ENCODE data around the gene ELOA.

The ELOA gene

DNA sequence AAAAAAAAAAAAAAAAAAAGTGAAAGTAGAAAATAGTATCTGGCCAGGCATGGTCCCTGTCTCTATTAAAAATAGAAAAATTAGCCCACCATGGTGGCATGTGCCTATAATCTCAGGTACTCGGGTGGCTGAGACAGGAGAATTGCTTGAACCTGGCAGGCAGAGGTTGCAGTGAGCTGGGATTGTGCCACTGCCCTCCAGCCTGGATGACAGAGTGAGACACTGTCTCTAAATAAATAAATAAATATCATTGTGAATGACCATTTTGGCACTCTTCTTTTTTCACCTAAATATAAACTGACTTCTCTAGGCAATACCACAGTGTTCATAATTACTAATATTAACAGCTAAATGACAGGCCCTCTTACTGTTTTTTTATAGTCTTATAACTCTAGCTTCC, 14.5 kb downstream of the ELOA start:
- no peak overlapping the region for H2AK5ac ChIP-seq (ENCODE audit: low read length)
- H4K12ac ChIP-seq (ENCODE audit: low read depth, low read length) = no peak overlapping the region
- no peaks in the 10 kb centered on the region for H3K79me1 ChIP-seq (ENCODE audit: low read length)
- H3K4me2 ChIP-seq (ENCODE audit: low read length) = no peak overlapping the region
- H2BK120ac ChIP-seq (ENCODE audit: insufficient read depth, low read length, poor library complexity) = no peak overlapping the region
- no peaks in the 10 kb centered on the region for H3K9me3 ChIP-seq (ENCODE audit: insufficient read depth, low read depth, low read length)
- H3K9ac ChIP-seq (ENCODE audit: low read length) = no peak overlapping the region
- H3K36me3 ChIP-seq (ENCODE audit: control insufficient read depth in 1 of 2, insufficient read depth in 2 of 2, low read length in 2 of 2) = peaks cover 56 to 79% of the 10 kb centered on the region in 2 experiments
- no peaks in the 10 kb centered on the region for H3K79me2 ChIP-seq (ENCODE audit: control insufficient read depth, insufficient read depth, low read length, poor library complexity)
- H2BK5ac ChIP-seq (ENCODE audit: low read depth, low read length, poor library complexity) = no peak overlapping the region
- no peak overlapping the region for H3K27ac ChIP-seq (ENCODE audit: low read depth, low read length)
- H2BK12ac ChIP-seq (ENCODE audit: low read length) = no peak overlapping the region
- no peak overlapping the region for H3K4me3 ChIP-seq (ENCODE audit: low read depth, low read length)
- no peak overlapping the region for H2AFZ ChIP-seq (ENCODE audit: insufficient read depth, low read length, poor library complexity)
- H4K91ac ChIP-seq (ENCODE audit: low read depth, low read length) = no peak overlapping the region
- H3K27me3 ChIP-seq (ENCODE audit: insufficient read depth, low read length) = no peaks in the 10 kb centered on the region
- no peaks in the 10 kb centered on the region for H3K4me1 ChIP-seq (ENCODE audit: control insufficient read depth in 1 of 2, insufficient read depth in 2 of 2, low read length in 2 of 2)
- no peak overlapping the region for H3K23ac ChIP-seq (ENCODE audit: low read length)
- H3K4ac ChIP-seq (ENCODE audit: low read depth, low read length) = no peak overlapping the region
- no CpG with 5 or more reads among the region's 1 CpG for WGBS (ENCODE audit: extremely low coverage, insufficient coverage, insufficient read length)
- H3K18ac ChIP-seq (ENCODE audit: low read length) = no peak overlapping the region
- H4K8ac ChIP-seq (ENCODE audit: low read depth, low read length) = no peak overlapping the region
- DNase-seq = no peak
- H3K14ac ChIP-seq (ENCODE audit: low read length) = no peak overlapping the region

DNA sequence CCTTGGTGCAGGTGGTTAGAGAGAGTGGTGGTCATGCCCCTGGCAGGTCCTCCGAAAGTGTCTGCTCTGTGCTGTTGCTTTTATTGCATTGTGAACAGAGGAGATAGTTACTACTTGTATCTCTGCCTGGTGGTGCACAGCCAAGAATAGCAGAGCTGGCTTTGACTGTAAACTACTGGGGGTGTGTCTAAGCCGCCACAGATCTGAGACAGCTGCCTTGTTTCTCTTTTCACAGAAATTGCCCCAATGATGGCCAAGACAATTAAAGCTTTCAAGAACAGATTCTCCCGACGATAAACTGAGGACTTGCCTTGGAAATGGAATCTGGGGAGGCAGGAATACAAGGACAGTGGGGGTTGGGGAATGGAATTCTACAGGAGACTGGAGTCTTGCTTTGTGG, 16.0 kb downstream of the ELOA start:
- no peak overlapping the region for H2AK5ac ChIP-seq (ENCODE audit: low read length)
- no peak overlapping the region for H4K12ac ChIP-seq (ENCODE audit: low read depth, low read length)
- H3K4me3 ChIP-seq (ENCODE audit: low read depth, low read length) = no peak overlapping the region
- H3K27ac ChIP-seq (ENCODE audit: low read depth, low read length) = no peak overlapping the region
- H2BK12ac ChIP-seq (ENCODE audit: low read length) = no peak overlapping the region
- no peak for DNase-seq
- H3K36me3 ChIP-seq (ENCODE audit: control insufficient read depth in 1 of 2, insufficient read depth in 2 of 2, low read length in 2 of 2) = peaks cover 50 to 73% of the 10 kb centered on the region in 2 experiments
- H3K9ac ChIP-seq (ENCODE audit: low read length) = no peak overlapping the region
- no peak overlapping the region for H3K23ac ChIP-seq (ENCODE audit: low read length)
- H2AFZ ChIP-seq (ENCODE audit: insufficient read depth, low read length, poor library complexity) = no peak overlapping the region
- no peaks in the 10 kb centered on the region for H3K79me2 ChIP-seq (ENCODE audit: control insufficient read depth, insufficient read depth, low read length, poor library complexity)
- no peak overlapping the region for H3K18ac ChIP-seq (ENCODE audit: low read length)
- no peak overlapping the region for H4K91ac ChIP-seq (ENCODE audit: low read depth, low read length)
- H4K8ac ChIP-seq (ENCODE audit: low read depth, low read length) = no peak overlapping the region
- H3K27me3 ChIP-seq (ENCODE audit: insufficient read depth, low read length) = no peaks in the 10 kb centered on the region
- H3K79me1 ChIP-seq (ENCODE audit: low read length) = no peaks in the 10 kb centered on the region
- no peaks in the 10 kb centered on the region for H3K9me3 ChIP-seq (ENCODE audit: insufficient read depth, low read depth, low read length)
- H3K14ac ChIP-seq (ENCODE audit: low read length) = no peak overlapping the region
- H2BK120ac ChIP-seq (ENCODE audit: insufficient read depth, low read length, poor library complexity) = no peak overlapping the region
- H2BK5ac ChIP-seq (ENCODE audit: low read depth, low read length, poor library complexity) = no peak overlapping the region
- no CpG with 5 or more reads among the region's 4 CpGs for WGBS (ENCODE audit: extremely low coverage, insufficient coverage, insufficient read length)
- no peaks in the 10 kb centered on the region for H3K4me1 ChIP-seq (ENCODE audit: control insufficient read depth in 1 of 2, insufficient read depth in 2 of 2, low read length in 2 of 2)
- H3K4ac ChIP-seq (ENCODE audit: low read depth, low read length) = no peak overlapping the region
- H3K4me2 ChIP-seq (ENCODE audit: low read length) = no peak overlapping the region

DNA sequence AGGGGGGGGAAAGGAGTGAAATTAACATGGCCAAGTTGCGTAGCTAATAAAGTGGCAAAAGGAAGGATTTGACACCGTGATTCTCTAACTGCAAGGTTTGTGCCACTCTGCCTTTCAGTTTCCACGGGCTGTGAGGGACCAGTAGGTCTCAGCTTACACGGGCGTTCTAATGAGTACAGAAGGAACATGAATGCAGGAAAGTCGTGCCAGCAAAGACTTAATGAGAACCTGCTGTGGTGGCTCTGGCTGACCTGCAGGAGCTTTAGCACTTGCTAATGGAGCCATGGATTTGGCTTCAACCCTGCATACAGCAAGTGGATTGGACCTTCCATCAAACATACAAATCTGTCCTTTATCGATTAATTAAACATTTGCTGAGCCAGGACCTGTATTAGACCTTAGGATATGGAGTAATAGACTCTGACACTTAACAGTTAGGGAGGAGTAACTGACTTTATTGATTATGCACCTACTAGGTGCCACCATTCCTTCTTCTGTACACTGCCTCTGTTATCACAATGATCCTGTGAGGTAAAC, 19.8 kb downstream of the ELOA start:
- no peaks in the 10 kb centered on the region for H3K27me3 ChIP-seq (ENCODE audit: insufficient read depth, low read length)
- H3K36me3 ChIP-seq (ENCODE audit: control insufficient read depth in 1 of 2, insufficient read depth in 2 of 2, low read length in 2 of 2) = peaks cover 37 to 46% of the 10 kb centered on the region in 2 experiments
- H3K14ac ChIP-seq (ENCODE audit: low read length) = no peak overlapping the region
- H3K4me3 ChIP-seq (ENCODE audit: low read depth, low read length) = no peak overlapping the region
- H3K4me1 ChIP-seq (ENCODE audit: control insufficient read depth in 1 of 2, insufficient read depth in 2 of 2, low read length in 2 of 2) = no peaks in the 10 kb centered on the region
- H2BK5ac ChIP-seq (ENCODE audit: low read depth, low read length, poor library complexity) = no peak overlapping the region
- no peak overlapping the region for H2BK120ac ChIP-seq (ENCODE audit: insufficient read depth, low read length, poor library complexity)
- H3K4me2 ChIP-seq (ENCODE audit: low read length) = no peak overlapping the region
- no peak overlapping the region for H4K8ac ChIP-seq (ENCODE audit: low read depth, low read length)
- no peak overlapping the region for H3K18ac ChIP-seq (ENCODE audit: low read length)
- no peak for DNase-seq
- no peaks in the 10 kb centered on the region for H3K79me2 ChIP-seq (ENCODE audit: control insufficient read depth, insufficient read depth, low read length, poor library complexity)
- no peak overlapping the region for H2AK5ac ChIP-seq (ENCODE audit: low read length)
- no peak overlapping the region for H3K27ac ChIP-seq (ENCODE audit: low read depth, low read length)
- H4K91ac ChIP-seq (ENCODE audit: low read depth, low read length) = no peak overlapping the region
- WGBS (ENCODE audit: extremely low coverage, insufficient coverage, insufficient read length) = no CpG with 5 or more reads among the region's 7 CpGs
- no peak overlapping the region for H3K23ac ChIP-seq (ENCODE audit: low read length)
- no peak overlapping the region for H2AFZ ChIP-seq (ENCODE audit: insufficient read depth, low read length, poor library complexity)
- no peaks in the 10 kb centered on the region for H3K79me1 ChIP-seq (ENCODE audit: low read length)
- H3K4ac ChIP-seq (ENCODE audit: low read depth, low read length) = no peak overlapping the region
- no peaks in the 10 kb centered on the region for H3K9me3 ChIP-seq (ENCODE audit: insufficient read depth, low read depth, low read length)
- H3K9ac ChIP-seq (ENCODE audit: low read length) = no peak overlapping the region
- H2BK12ac ChIP-seq (ENCODE audit: low read length) = no peak overlapping the region
- H4K12ac ChIP-seq (ENCODE audit: low read depth, low read length) = no peak overlapping the region

- Histone ChIP-seq H4K8ac (ENCODE audit: low read depth, low read length) (no peak overlapping the region), H3K27ac (ENCODE audit: low read depth, low read length) (no peak overlapping the region), H3K9ac (ENCODE audit: low read length) (no peak overlapping the region), H3K36me3 (ENCODE audit: control insufficient read depth in 1 of 2, insufficient read depth in 2 of 2, low read length in 2 of 2) (peaks cover 10 to 18% of the 10 kb centered on the region in 2 experiments), H2AFZ (ENCODE audit: insufficient read depth, low read length, poor library complexity) (no peak overlapping the region), H3K14ac (ENCODE audit: low read length) (no peak overlapping the region), H2BK5ac (ENCODE audit: low read depth, low read length, poor library complexity) (no peak overlapping the region), H2BK120ac (ENCODE audit: insufficient read depth, low read length, poor library complexity) (no peak overlapping the region), H3K79me1 (ENCODE audit: low read length) (no peaks in the 10 kb centered on the region), H4K12ac (ENCODE audit: low read depth, low read length) (no peak overlapping the region), H3K4me2 (ENCODE audit: low read length) (no peak overlapping the region), H3K23ac (ENCODE audit: low read length) (no peak overlapping the region), H3K27me3 (ENCODE audit: insufficient read depth, low read length) (no peaks in the 10 kb centered on the region), H2BK12ac (ENCODE audit: low read length) (no peak overlapping the region), H4K91ac (ENCODE audit: low read depth, low read length) (no peak overlapping the region), H3K4ac (ENCODE audit: low read depth, low read length) (no peak overlapping the region), H3K79me2 (ENCODE audit: control insufficient read depth, insufficient read depth, low read length, poor library complexity) (no peaks in the 10 kb centered on the region), H3K9me3 (ENCODE audit: insufficient read depth, low read depth, low read length) (no peaks in the 10 kb centered on the region), H3K4me1 (ENCODE audit: control insufficient read depth in 1 of 2, insufficient read depth in 2 of 2, low read length in 2 of 2) (peaks cover 3% of the 10 kb centered on the region in 2 experiments), H3K18ac (ENCODE audit: low read length) (peak overlapping the region; percentile 42), H3K4me3 (ENCODE audit: low read depth, low read length) (no peak overlapping the region), H2AK5ac (ENCODE audit: low read length) (no peak overlapping the region)
- no CpG with 5 or more reads among the region's 5 CpGs for WGBS (ENCODE audit: extremely low coverage, insufficient coverage, insufficient read length)
- no peak for DNase-seq
Measured at GRCh38 chr1:23768733-23769132, 25.5 kb downstream of the ELOA start.

All from trophoblast cell (in vitro differentiated cells and primary cell).